ENCODE measurements around the gene RC3H1.
"Not testable (repeated sequence)": the region's sequence is repeated elsewhere in the genome, so short reads cannot be mapped to it uniquely, and the experiment has no call there.

The RC3H1 gene

GRCh38 chr1:173946380-173946921 is 75.7 kb downstream of the RC3H1 start:
- no peak for DNase-seq

GRCh38 chr1:173937062-173937461 is 85.1 kb downstream of the RC3H1 start:
- no peak for DNase-seq

- no peak for DNase-seq
Observed at GRCh38 chr1:173934440-173934839, 87.7 kb downstream of the RC3H1 start.

- DNase-seq: not testable (repeated sequence)
Observed at GRCh38 chr1:173930541-173930940, 91.6 kb downstream of the RC3H1 start.

GRCh38 chr1:173925306-173926242 is 96.6 kb downstream of the RC3H1 start:
- no peak for DNase-seq

- no peak for DNase-seq
Observed at GRCh38 chr1:173920861-173921260, 101.3 kb downstream of the RC3H1 start.

- DNase-seq: no peak
Observed at GRCh38 chr1:173917635-173918493, 104.3 kb downstream of the RC3H1 start.

- DNase-seq: no peak
Observed at GRCh38 chr1:173917149-173917548, 105.0 kb downstream of the RC3H1 start, which contains the start of gene SERPINC1. SERPINC1 (minus strand) TSS chr1:173917327; CDS start chr1:173917259, 68 bp downstream.

GRCh38 chr1:173916667-173917066 is 105.5 kb downstream of the RC3H1 start:
- no peak for DNase-seq

GRCh38 chr1:173915596-173915995 is 106.6 kb downstream of the RC3H1 start:
- no peak for DNase-seq

- peak; percentile 21 for DNase-seq
Observed at GRCh38 chr1:173914366-173914871, 107.7 kb downstream of the RC3H1 start.

- DNase-seq: no peak
Observed at GRCh38 chr1:173913111-173913510, 109.0 kb downstream of the RC3H1 start.

GRCh38 chr1:173903827-173904531 is 118.2 kb downstream of the RC3H1 start:
- no peak for DNase-seq

- no peak for DNase-seq
Observed at GRCh38 chr1:173900992-173901391, 121.2 kb downstream of the RC3H1 start.

- DNase-seq: no peak
Observed at GRCh38 chr1:173900427-173900826, 121.7 kb downstream of the RC3H1 start.

- DNase-seq: no peak
Observed at GRCh38 chr1:173894189-173894588, 128.0 kb downstream of the RC3H1 start.

- no peak for DNase-seq
Observed at GRCh38 chr1:173893611-173894010, 128.5 kb downstream of the RC3H1 start.

- no peak for DNase-seq
Observed at GRCh38 chr1:173889885-173890284, 132.3 kb downstream of the RC3H1 start.

- no peak for DNase-seq
Observed at GRCh38 chr1:173888749-173889148, 133.4 kb downstream of the RC3H1 start.

GRCh38 chr1:173887627-173888026 is 134.5 kb downstream of the RC3H1 start:
- no peak for DNase-seq

GRCh38 chr1:173886746-173887611 is 135.2 kb downstream of the RC3H1 start:
- DNase-seq: no peak

Measured in EL (cell line).